GM21515 (cell line): ENCODE results near the gene USH2A.

Source experiments
- ATAC-seq: cut with Tn5 transposase; IDR thresholded peaks from one replicate; pipeline ENCODE4 v1.9.1; 2021; ENCODE audit not compliant: unreplicated experiment

The USH2A gene

GRCh38 chr1:215807218-215807617 is 616.0 kb downstream of the USH2A start:
- ATAC-seq = no peak

GRCh38 chr1:215797859-215798258 is 625.4 kb downstream of the USH2A start:
- no peak for ATAC-seq

- ATAC-seq = no peak
Observed at GRCh38 chr1:215794156-215794555, 629.1 kb downstream of the USH2A start.

- no peak for ATAC-seq
Observed at GRCh38 chr1:215793180-215793579, 630.1 kb downstream of the USH2A start.

- no peak for ATAC-seq
Observed at GRCh38 chr1:215792446-215792845, 630.8 kb downstream of the USH2A start.

- no peak for ATAC-seq
Observed at GRCh38 chr1:215789981-215790380, 633.3 kb downstream of the USH2A start.

GRCh38 chr1:215786997-215787396 is 636.3 kb downstream of the USH2A start:
- ATAC-seq = no peak

- no peak for ATAC-seq
Observed at GRCh38 chr1:215780641-215781040, 642.6 kb downstream of the USH2A start.

GRCh38 chr1:215780139-215780538 is 643.1 kb downstream of the USH2A start:
- no peak for ATAC-seq

- no peak for ATAC-seq
Observed at GRCh38 chr1:215779729-215780128, 643.5 kb downstream of the USH2A start.

- no peak for ATAC-seq
Observed at GRCh38 chr1:215777370-215777925, 645.8 kb downstream of the USH2A start.

GRCh38 chr1:215776336-215776735 is 646.9 kb downstream of the USH2A start:
- ATAC-seq = no peak

- ATAC-seq = no peak
Observed at GRCh38 chr1:215772151-215772550, 651.1 kb downstream of the USH2A start.

GRCh38 chr1:215768303-215768702 is 654.9 kb downstream of the USH2A start:
- ATAC-seq = no peak

GRCh38 chr1:215767761-215768160 is 655.5 kb downstream of the USH2A start:
- ATAC-seq = no peak

- ATAC-seq = no peak
Observed at GRCh38 chr1:215766521-215766920, 656.7 kb downstream of the USH2A start.

GRCh38 chr1:215765833-215766232 is 657.4 kb downstream of the USH2A start:
- ATAC-seq = no peak

- no peak for ATAC-seq
Observed at GRCh38 chr1:215761446-215761845, 661.8 kb downstream of the USH2A start.

- no peak for ATAC-seq
Observed at GRCh38 chr1:215754112-215754511, 669.1 kb downstream of the USH2A start.

- ATAC-seq = no peak
Observed at GRCh38 chr1:215749414-215749813, 673.8 kb downstream of the USH2A start.

- no peak for ATAC-seq
Observed at GRCh38 chr1:215748431-215748830, 674.8 kb downstream of the USH2A start.

GRCh38 chr1:215744419-215744818 is 678.8 kb downstream of the USH2A start:
- no peak for ATAC-seq

GRCh38 chr1:215739025-215739424 is 684.2 kb downstream of the USH2A start:
- ATAC-seq = no peak

- ATAC-seq = no peak
Observed at GRCh38 chr1:215731699-215732098, 691.5 kb downstream of the USH2A start.
